HCT116 (cell line): ENCODE measurements around the gene TFEB. TPM values are rescaled to one million over a fixed set of nuclear protein-coding genes. Genes with fewer than 3 reads are reported as not detected.

ENCODE experiments used
- ATAC-seq: fragments of 200-7000 bp; cut with Tn5 transposase; 2 replicates; pipeline ENCODE4 v1.9.1; 2020; ENCODE audit warnings: mild to moderate bottlenecking, moderate library complexity
- BruUV-seq: library from RNA; stranded (reverse); fragments of 400-500 nt; replicated peaks from 2 replicates; lab custom pipeline; 2021; lab: Mats Ljungman, UMichigan
- CTCF ChIA-PET: fragments of 300-600 bp; sonication (Branson Sonifier 250); formaldehyde crosslinking; loops from one replicate; lab custom pipeline; 2021; ENCODE audit warnings: antibody characterized with exemption; lab: Charles Lee
- POLR2A ChIA-PET: fragments of 300-600, 350-600 bp; sonication (Branson Sonifier 250); formaldehyde crosslinking; loops from one replicate; lab custom pipeline; 2021; ENCODE audit warnings: antibody characterized with exemption; lab: Charles Lee
- RAD21 ChIA-PET, 2 experiments: fragments of 300-600 bp; sonication (Branson Sonifier 250); formaldehyde crosslinking; loops; one replicate each; lab custom pipeline; 2023; ENCODE audit warnings: low total read pairs in 2 of 2; ENCODE audit not compliant: uncharacterized antibody in 2 of 2, unreplicated experiment in 2 of 2, low non-redundant PET in 1 of 2; lab: Charles Lee
- DNase-seq: peaks from one replicate; pipeline ENCODE4 v3.0.0-alpha.2; 2010; ENCODE audit warnings: low read depth, low spot score
- H2AFZ ChIP-seq: fragments of 200-600 bp; shearing (Covaris generic), sonication (generic); 2 replicates; pipeline ENCODE4 v1.6.1; 2017; ENCODE audit warnings: low read depth, mixed run types, mixed read lengths, antibody characterized with exemption, low read length; ENCODE audit not compliant: poor library complexity, severe bottlenecking
- H3K27ac ChIP-seq: 2 replicates; pipeline ENCODE4 v1.5.1; 2012; ENCODE audit warnings: low read depth, low read length
- H3K27me3 ChIP-seq: fragments of 200-600 bp; sonication (generic); 2 replicates; pipeline ENCODE4 v1.6.1; 2016; ENCODE audit warnings: mixed run types, low read length, mixed read lengths; ENCODE audit not compliant: insufficient read depth
- H3K36me3 ChIP-seq, 2 experiments: fragments of 200-500 bp in 1 of 2; fragments of 200-600 bp in 1 of 2; sonication (Bioruptor generic) in 1 of 2; sonication (generic) in 1 of 2; 2 replicates each; pipeline versions ENCODE4 v1.5.1 to v1.6.1; 2014 to 2016; ENCODE audit warnings: low read length in 2 of 2, inconsistent platforms in 1 of 2, mixed read lengths in 1 of 2, mixed run types in 1 of 2; ENCODE audit not compliant: insufficient read depth in 2 of 2, control insufficient read depth in 1 of 2
- H3K4me1 ChIP-seq, 2 experiments: fragments of 200-600 bp in 1 of 2; sonication (generic) in 1 of 2; 2 replicates each; pipeline versions ENCODE4 v1.5.1 to v1.6.1; 2012 to 2017; ENCODE audit warnings: low read length in 2 of 2, inconsistent platforms in 1 of 2, mild to moderate bottlenecking in 1 of 2, mixed read lengths in 1 of 2, mixed run types in 1 of 2, moderate library complexity in 1 of 2; ENCODE audit not compliant: insufficient read depth in 2 of 2, control insufficient read depth in 1 of 2
- H3K4me2 ChIP-seq: fragments of 200-600 bp; sonication (generic); 2 replicates; pipeline ENCODE4 v1.6.1; 2017; ENCODE audit warnings: mixed run types, low read length, mixed read lengths
- H3K4me3 ChIP-seq, 2 experiments: fragments of 200-600 bp in 1 of 2; sonication (generic) in 1 of 2; replicated peaks in 1 of 2; 2 replicates each; pipeline ENCODE4 v1.5.1; 2011 to 2016; ENCODE audit warnings: low read length in 2 of 2, control low read depth in 1 of 2, low read depth in 1 of 2, mild to moderate bottlenecking in 1 of 2, mixed read lengths in 1 of 2, mixed run types in 1 of 2
- H3K79me2 ChIP-seq: fragments of 200-600 bp; sonication (generic); 2 replicates; pipeline ENCODE4 v1.6.1; 2017; ENCODE audit warnings: mild to moderate bottlenecking, mixed run types, low read length, moderate library complexity, mixed read lengths; ENCODE audit not compliant: insufficient read depth
- H3K9ac ChIP-seq: fragments of 200-600 bp; sonication (generic); 2 replicates; pipeline ENCODE4 v1.6.1; 2016; ENCODE audit warnings: low read length, mixed read lengths
- H3K9me2 ChIP-seq: fragments of 200-600 bp; sonication (generic), shearing (Covaris generic); 2 replicates; pipeline ENCODE4 v1.6.1; 2017; ENCODE audit warnings: mixed run types, mild to moderate bottlenecking, moderate library complexity; ENCODE audit not compliant: insufficient read depth
- H3K9me3 ChIP-seq, 2 experiments: fragments of 200-500 bp in 1 of 2; fragments of 200-600 bp in 1 of 2; sonication (Bioruptor generic) in 1 of 2; sonication (generic) in 1 of 2; 2 replicates each; pipeline ENCODE4 v1.6.1; 2014 to 2017; ENCODE audit warnings: low read length in 2 of 2, mixed read lengths in 2 of 2, inconsistent platforms in 1 of 2, low read depth in 1 of 2, mild to moderate bottlenecking in 1 of 2, mixed run types in 1 of 2, moderate library complexity in 1 of 2; ENCODE audit not compliant: control insufficient read depth in 1 of 2, insufficient read depth in 1 of 2
- H4K20me1 ChIP-seq: fragments of 200-600 bp; sonication (generic), shearing (Covaris generic); 2 replicates; pipeline ENCODE4 v1.6.1; 2017; ENCODE audit warnings: mixed run types, mild to moderate bottlenecking, moderate library complexity; ENCODE audit not compliant: insufficient read depth
- ATF3 ChIP-seq: IDR thresholded peaks from 2 replicates; pipeline ENCODE4 v1.6.1; 2012
- CBX3 ChIP-seq: IDR thresholded peaks from 2 replicates; pipeline ENCODE4 v1.6.1; 2012; ENCODE audit warnings: low read depth
- CEBPB ChIP-seq: IDR thresholded peaks from 2 replicates; pipeline ENCODE4 v1.6.1; 2012; ENCODE audit warnings: low read depth
- EGR1 ChIP-seq: IDR thresholded peaks from 2 replicates; pipeline ENCODE4 v1.6.1; 2012; ENCODE audit warnings: low read depth
- ELF1 ChIP-seq: IDR thresholded peaks from 2 replicates; pipeline ENCODE4 v1.6.1; 2012; ENCODE audit warnings: low read depth, borderline replicate concordance
- EZH2 ChIP-seq: fragments of 200-600 bp; sonication (generic); IDR thresholded peaks from 2 replicates; pipeline ENCODE4 v1.6.1; 2017; ENCODE audit warnings: antibody characterized with exemption, mixed run types
- FOSL1 ChIP-seq: IDR thresholded peaks from 2 replicates; pipeline ENCODE4 v1.6.1; 2012; ENCODE audit warnings: low read depth
- JUND ChIP-seq: IDR thresholded peaks from 2 replicates; pipeline ENCODE4 v1.6.1; 2012
- POLR2A ChIP-seq: IDR thresholded peaks from 2 replicates; pipeline ENCODE4 v1.7.0; 2011; ENCODE audit warnings: borderline replicate concordance; ENCODE audit not compliant: insufficient read depth, insufficient read length; ENCODE audit errors: extremely low read depth
- POLR2AphosphoS5 ChIP-seq: IDR thresholded peaks from 2 replicates; pipeline ENCODE4 v1.6.1; 2011; ENCODE audit warnings: mild to moderate bottlenecking, low read depth, low read length, moderate library complexity
- RAD21 ChIP-seq: IDR thresholded peaks from 2 replicates; pipeline ENCODE4 v1.6.1; 2012; ENCODE audit warnings: low read depth, mild to moderate bottlenecking
- SIN3A ChIP-seq: IDR thresholded peaks from 2 replicates; pipeline ENCODE4 v1.6.1; 2012; ENCODE audit warnings: low read depth
- SRF ChIP-seq: IDR thresholded peaks from 2 replicates; pipeline ENCODE4 v1.6.1; 2012; ENCODE audit warnings: low read depth
- YY1 ChIP-seq: IDR thresholded peaks from 2 replicates; pipeline ENCODE4 v1.6.1; 2011; ENCODE audit warnings: low read length, low read depth, moderate library complexity, mild to moderate bottlenecking; ENCODE audit not compliant: insufficient replicate concordance; ENCODE audit errors: extremely low read depth
- ZFX ChIP-seq: fragments of 450-650 bp; IDR thresholded peaks from 2 replicates; pipeline ENCODE4 v1.6.1; 2017
- ZNF274 ChIP-seq: fragments of 200-500 bp; sonication (Bioruptor generic); IDR thresholded peaks from 2 replicates; pipeline ENCODE4 v1.6.1; 2014; ENCODE audit warnings: mild to moderate bottlenecking, low read depth, low read length, inconsistent platforms
- intact Hi-C: fragments of 100-400 bp; cut with micrococcal nuclease; formaldehyde crosslinking; loops from 2 replicates; pipeline ENCODE4 v1.10.0; 2022
- total RNA-seq: library from RNA; stranded (reverse); gene quantifications from one replicate; pipeline ENCODE4 v1.2.1, GENCODE V29; 2021; ENCODE audit not compliant: unreplicated experiment

Gene TFEB
- total RNA-seq, 1 experiment from 2014 or later, result 4.8 TPM

DNA sequence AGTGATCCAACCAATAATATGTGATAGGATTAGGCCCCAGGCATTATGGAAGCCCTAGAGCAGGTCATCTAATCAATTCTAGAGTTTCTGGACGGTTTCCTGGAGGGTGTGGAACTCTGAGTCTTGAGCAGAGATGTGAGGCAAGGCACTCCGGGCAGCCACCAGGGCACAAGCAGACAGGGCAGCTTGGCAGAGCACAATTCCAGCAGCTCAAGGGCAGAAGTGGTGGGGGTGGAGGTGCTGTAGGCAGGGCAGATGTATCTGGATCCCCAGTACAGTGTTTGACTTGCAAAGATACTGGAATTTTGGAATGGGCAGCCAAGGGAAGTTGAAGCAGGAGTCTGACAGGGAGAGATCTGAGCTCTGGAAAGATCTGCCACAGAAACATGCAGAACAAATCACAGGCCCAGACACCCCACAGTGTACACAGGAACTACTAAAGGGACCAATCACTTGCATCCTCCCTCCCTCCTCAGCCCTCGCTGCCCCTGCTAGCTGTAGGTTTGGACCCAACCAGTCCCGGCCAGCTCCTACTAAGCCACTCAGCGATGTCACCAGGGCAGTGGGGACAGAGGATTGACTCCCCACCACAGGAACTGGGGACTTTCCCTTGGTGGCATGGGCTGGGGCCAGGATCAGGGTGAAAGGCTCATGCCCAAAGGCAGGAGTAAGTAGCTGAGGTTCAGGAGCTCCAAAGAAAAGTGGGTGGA, 47.0 kb downstream of the TFEB start:
- H3K9me3 ChIP-seq, result no peaks in the 10 kb centered on the region
- POLR2A ChIA-PET, result no interaction called here
- H3K9ac ChIP-seq, result no peak overlapping the region
- no peak overlapping the region for H3K27ac ChIP-seq
- H3K4me2 ChIP-seq, result no peak overlapping the region
- RAD21 ChIA-PET, result no interaction called here
- TF ChIP-seq ELF1 (no peak), ATF3 (no peak), YY1 (no peak), POLR2AphosphoS5 (no peak), RAD21 (no peak), ZNF274 (no peak), SRF (no peak), CEBPB (no peak), JUND (no peak), POLR2A (no peak)
- H3K27me3 ChIP-seq, result no peaks in the 10 kb centered on the region
- H3K9me2 ChIP-seq, result no peaks in the 10 kb centered on the region
- CTCF ChIA-PET, result interaction anchor here (1.5 kb wide), 1 partner anchor 18 kb away, joined by 6 read pairs; no protein-coding TSS in a partner anchor
- intact Hi-C loops, result no loop called here
- H2AFZ ChIP-seq, result no peak overlapping the region
- ATAC-seq, result no peak
- no peaks in the 10 kb centered on the region for H4K20me1 ChIP-seq
- H3K36me3 ChIP-seq, result no peaks in the 10 kb centered on the region
- no peak overlapping the region for H3K4me3 ChIP-seq
- no peaks in the 10 kb centered on the region for H3K79me2 ChIP-seq
- no peak for DNase-seq
- peaks cover 0 to 12% of the 10 kb centered on the region in 2 experiments; a peak in 2 of 4 replicates for H3K4me1 ChIP-seq
- BruUV-seq, result no TSS peak

GRCh38 chr6:41687501-41688175, 47.8 kb downstream of the TFEB start:
- H4K20me1 ChIP-seq, result no peaks in the 10 kb centered on the region
- RAD21 ChIA-PET, result no interaction called here
- H2AFZ ChIP-seq, result no peak overlapping the region
- H3K4me1 ChIP-seq, result peaks cover 0 to 16% of the 10 kb centered on the region in 2 experiments; a peak in 3 of 4 replicates
- no TSS peak for BruUV-seq
- H3K27me3 ChIP-seq, result no peaks in the 10 kb centered on the region
- H3K4me2 ChIP-seq, result no peak overlapping the region
- no peak overlapping the region for H3K9ac ChIP-seq
- no peaks in the 10 kb centered on the region for H3K9me2 ChIP-seq
- H3K27ac ChIP-seq, result no peak overlapping the region
- H3K36me3 ChIP-seq, result no peaks in the 10 kb centered on the region
- no peak for DNase-seq
- TF ChIP-seq JUND (no peak), EZH2 (no peak), ATF3 (no peak), POLR2AphosphoS5 (no peak), POLR2A (no peak), FOSL1 (no peak), ZFX (no peak), EGR1 (no peak), YY1 (no peak), CBX3 (no peak), SIN3A (no peak)
- CTCF ChIA-PET, result no interaction called here
- intact Hi-C loops, result no loop called here
- POLR2A ChIA-PET, result no interaction called here
- no peaks in the 10 kb centered on the region for H3K9me3 ChIP-seq
- H3K4me3 ChIP-seq, result no peak overlapping the region
- no peak for ATAC-seq
- H3K79me2 ChIP-seq, result no peaks in the 10 kb centered on the region
